ENCODE measurements around the gene LIPC. TPM values are rescaled to one million over a fixed set of nuclear protein-coding genes. Genes with fewer than 3 reads are reported as not detected.

Gene LIPC
- total and polyA plus RNA-seq, 2 experiments from 2014 or later = not detected

GRCh38 chr15:58597943-58598828 is 166.4 kb downstream of the LIPC start:
- Histone ChIP-seq H4K20me1 (replicated peaks; ENCODE audit: insufficient read depth) (no peaks in the 10 kb centered on the region), H3F3A (replicated peaks; ENCODE audit: low read depth) (no peaks in the 10 kb centered on the region), H3K4me3 (no peak overlapping the region), H3K27ac (ENCODE audit: low read depth) (peak overlapping the region; percentile 81; the same call in 1 of the 2 replicates), H2AFZ (no peak overlapping the region), H3K36me3 (ENCODE audit: insufficient read depth) (no peaks in the 10 kb centered on the region), H3K4me1 (ENCODE audit: insufficient read depth) (peaks cover 4% of the 10 kb centered on the region; the same call in 1 of the 2 replicates), H3K79me2 (replicated peaks; ENCODE audit: insufficient read depth) (no peaks in the 10 kb centered on the region), H3K27me3 (ENCODE audit: insufficient read depth) (no peaks in the 10 kb centered on the region), H3K4me2 (no peak overlapping the region), H3K9me2 (ENCODE audit: insufficient read depth) (no peaks in the 10 kb centered on the region)
- Mint-ChIP-seq H3K4me3 (no peak overlapping the region), H3K9me3 (no peaks in the 10 kb centered on the region), H3K27ac (peak overlapping the region; percentile 51), H3K36me3 (ENCODE audit: low read depth) (peaks cover 3% of the 10 kb centered on the region; the same call in 2 of the 3 replicates), H3K4me1 (peaks cover 12% of the 10 kb centered on the region; the same call in 2 of the 3 replicates), H3K27me3 (ENCODE audit: insufficient read depth, low read depth, poor library complexity) (no peaks in the 10 kb centered on the region)
- DNase-seq (ENCODE audit: low spot score) (peak; percentile 59), ATAC-seq (peak; percentile 100)
- TF ChIP-seq EZH2 (IDR thresholded peaks at IDR 0.05; ENCODE audit: low read depth, unreplicated experiment) = no peak
- no peak for TF ChIP-seq POLR2AphosphoS5 (IDR thresholded peaks at IDR 0.05; ENCODE audit: low read depth)
- no peak for TF ChIP-seq ETS1 (IDR thresholded peaks at IDR 0.05)
- no peak for TF ChIP-seq CTCF (conservative IDR thresholded peaks at IDR 0.05; ENCODE audit: low read depth in 2 of 2)
- TF ChIP-seq NANOG (IDR thresholded peaks at IDR 0.05; ENCODE audit: borderline replicate concordance) = no peak
- TF ChIP-seq STAT1 (IDR thresholded peaks at IDR 0.05; ENCODE audit: unreplicated experiment) = no peak
- no peak for TF ChIP-seq CREB1 (CRISPR knock-in tag; IDR thresholded peaks at IDR 0.05; ENCODE audit: low read depth)
- TF ChIP-seq ZNF331 (CRISPR knock-in tag; IDR thresholded peaks at IDR 0.05; ENCODE audit: low read depth) = no peak
- TF ChIP-seq ZNF462 (CRISPR knock-in tag; IDR thresholded peaks at IDR 0.05) = no peak
